ENCODE results near the gene LAMC3. TPM values are rescaled to one million over a fixed set of nuclear protein-coding genes. Genes with fewer than 3 reads are reported as not detected.

Gene LAMC3
- total RNA-seq, 1 donor from 2014 or later = 1.0 TPM

DNA sequence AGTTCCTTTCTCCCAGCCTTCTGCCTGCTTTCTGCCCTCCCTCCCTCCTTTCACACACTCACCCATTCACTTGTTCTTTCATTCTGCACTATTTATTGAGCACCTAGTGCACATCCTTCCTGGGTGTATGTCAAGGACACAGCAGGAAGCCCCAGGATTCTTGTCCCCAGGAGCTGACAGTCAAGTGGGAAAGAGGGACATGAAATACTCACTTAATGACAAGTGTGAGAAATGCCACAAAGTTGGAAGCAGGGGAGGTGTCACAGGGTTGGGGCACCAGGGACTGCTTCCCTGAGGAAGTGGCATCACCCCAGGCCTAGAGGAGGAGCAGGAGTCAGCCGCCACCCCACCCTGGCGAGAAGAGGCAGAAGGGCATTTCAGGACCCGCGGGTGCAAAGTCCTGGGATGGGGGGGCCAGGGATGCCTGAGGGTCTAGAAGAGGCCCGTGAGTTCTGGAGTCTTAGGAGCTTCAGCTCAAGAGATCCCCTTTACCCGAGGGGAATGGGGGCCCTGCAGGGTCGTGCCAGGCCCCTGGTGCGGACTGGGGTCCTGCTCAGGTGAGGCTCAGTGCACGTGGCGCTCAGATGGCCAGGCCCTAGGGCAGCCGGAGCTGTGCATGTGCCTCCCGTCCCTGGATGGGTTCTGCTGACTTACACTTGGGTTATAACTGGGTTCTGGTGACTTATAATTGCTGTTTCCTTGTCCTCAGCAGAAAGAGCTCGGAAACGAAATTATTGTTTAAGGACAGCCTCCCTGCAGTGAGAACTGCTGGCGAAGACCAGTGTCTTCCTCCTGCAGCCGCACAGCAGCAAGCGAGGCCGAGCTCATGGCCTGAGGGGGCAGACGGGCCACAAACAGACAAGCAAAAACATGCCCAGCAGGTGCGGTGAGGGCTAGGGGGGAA is 16.9 kb upstream of the LAMC3 start:
- no peak for TF ChIP-seq CTCF (IDR thresholded peaks at IDR 0.05)
- Mint-ChIP-seq H3K27ac (ENCODE audit: unreplicated experiment) (peak overlapping the region; percentile 40), H3K36me3 (ENCODE audit: unreplicated experiment) (no peaks in the 10 kb centered on the region), H3K9me3 (ENCODE audit: unreplicated experiment) (no peaks in the 10 kb centered on the region), H3K4me3 (ENCODE audit: unreplicated experiment) (no peak overlapping the region), H3K4me1 (ENCODE audit: unreplicated experiment) (peaks cover 18% of the 10 kb centered on the region), H3K27me3 (ENCODE audit: unreplicated experiment) (peaks cover 2% of the 10 kb centered on the region)
- DNase-seq (ENCODE audit: extremely low spot score, unreplicated experiment) = no peak

DNA sequence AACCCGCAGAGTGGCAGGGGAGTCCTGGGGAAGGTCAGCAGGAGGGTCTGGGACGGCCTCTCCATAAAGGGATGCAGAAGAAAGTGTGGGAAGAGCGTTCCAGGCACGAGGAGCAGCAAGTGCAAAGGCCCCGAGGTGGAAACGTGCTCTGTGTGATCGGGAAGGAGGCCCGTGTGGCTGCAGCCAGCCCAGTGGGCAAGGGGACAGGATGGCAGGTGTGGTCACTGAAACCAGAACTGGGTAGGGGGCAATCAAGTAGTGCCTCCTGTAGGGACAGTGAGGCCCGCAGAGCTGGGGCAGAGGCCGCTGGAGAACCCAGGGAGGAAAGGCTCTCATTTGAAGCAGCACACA is 16.3 kb upstream of the LAMC3 start:
- Mint-ChIP-seq H3K27me3 (ENCODE audit: unreplicated experiment) (no peaks in the 10 kb centered on the region), H3K4me1 (ENCODE audit: unreplicated experiment) (peaks cover 18% of the 10 kb centered on the region), H3K9me3 (ENCODE audit: unreplicated experiment) (no peaks in the 10 kb centered on the region), H3K36me3 (ENCODE audit: unreplicated experiment) (no peaks in the 10 kb centered on the region), H3K4me3 (ENCODE audit: unreplicated experiment) (no peak overlapping the region), H3K27ac (ENCODE audit: unreplicated experiment) (peak overlapping the region; percentile 40)
- no peak for DNase-seq (ENCODE audit: extremely low spot score, unreplicated experiment)
- TF ChIP-seq CTCF (IDR thresholded peaks at IDR 0.05) = no peak

GRCh38 chr9:130993303-130994030 is 15.5 kb upstream of the LAMC3 start:
- Mint-ChIP-seq H3K27ac (ENCODE audit: unreplicated experiment) (no peak overlapping the region), H3K27me3 (ENCODE audit: unreplicated experiment) (no peaks in the 10 kb centered on the region)

DNA sequence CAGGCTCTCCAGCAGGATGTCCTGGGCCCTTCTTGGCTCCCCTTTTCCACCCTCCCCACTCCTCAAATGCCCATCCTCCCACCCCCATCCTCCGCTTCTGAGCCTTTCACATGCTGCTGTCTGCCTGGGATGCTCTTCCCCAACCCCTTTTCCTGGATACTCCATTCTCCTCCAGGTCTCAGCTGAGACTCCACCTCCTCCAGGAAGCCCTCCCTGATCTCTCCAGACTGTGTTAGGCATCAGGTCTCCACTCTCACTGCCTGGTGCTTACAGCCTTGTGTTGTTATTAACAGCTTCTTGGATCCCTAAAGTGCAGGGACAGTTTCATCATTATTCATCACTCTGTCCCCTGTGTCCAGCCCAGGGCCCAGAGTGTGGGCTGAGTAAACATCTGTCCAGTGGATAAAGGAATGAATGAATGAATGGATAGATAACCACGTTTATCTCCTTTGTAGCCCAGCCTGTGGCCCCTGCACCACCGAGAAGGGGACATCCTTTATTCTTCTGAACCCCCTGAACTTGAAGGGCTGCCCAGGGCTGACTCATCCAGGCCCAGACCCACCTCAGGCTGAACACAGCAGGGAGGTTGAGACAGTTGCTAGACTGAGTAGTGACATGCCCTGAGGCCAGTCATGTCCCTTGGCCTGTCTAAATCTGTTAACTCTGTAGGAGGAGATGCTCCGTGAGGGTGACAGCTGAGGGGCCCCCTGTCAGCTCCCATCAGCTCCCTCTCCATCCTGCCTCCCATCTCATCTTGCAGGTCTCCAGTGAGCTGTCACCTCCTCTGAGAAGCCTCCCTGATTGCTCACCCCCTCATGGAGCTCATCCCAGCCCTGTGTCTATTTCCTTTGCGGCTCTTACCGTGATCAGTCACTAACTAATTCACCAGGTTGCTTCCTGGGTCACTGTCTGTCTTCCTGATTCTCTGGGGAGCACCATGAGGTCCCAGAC is 14.6 kb upstream of the LAMC3 start:
- Mint-ChIP-seq H3K27me3 (ENCODE audit: unreplicated experiment) (peaks cover 8% of the 10 kb centered on the region), H3K27ac (ENCODE audit: unreplicated experiment) (peak overlapping the region; percentile 39), H3K4me3 (ENCODE audit: unreplicated experiment) (no peak overlapping the region), H3K36me3 (ENCODE audit: unreplicated experiment) (no peaks in the 10 kb centered on the region), H3K9me3 (ENCODE audit: unreplicated experiment) (no peaks in the 10 kb centered on the region), H3K4me1 (ENCODE audit: unreplicated experiment) (peaks cover 17% of the 10 kb centered on the region)
- no peak for TF ChIP-seq CTCF (IDR thresholded peaks at IDR 0.05)
- no peak for DNase-seq (ENCODE audit: extremely low spot score, unreplicated experiment)

More at GRCh38 chr9:130993303-130994030, 15.5 kb upstream of the LAMC3 start:
- H3K4me1 Mint-ChIP-seq (ENCODE audit: unreplicated experiment) = peaks cover 18% of the 10 kb centered on the region
- no peak overlapping the region for H3K4me3 Mint-ChIP-seq (ENCODE audit: unreplicated experiment)
- no peaks in the 10 kb centered on the region for H3K9me3 Mint-ChIP-seq (ENCODE audit: unreplicated experiment)
- no peak for TF ChIP-seq CTCF (IDR thresholded peaks at IDR 0.05)
- no peak for DNase-seq (ENCODE audit: extremely low spot score, unreplicated experiment)
- no peaks in the 10 kb centered on the region for H3K36me3 Mint-ChIP-seq (ENCODE audit: unreplicated experiment)
